NB4 (cell line): ENCODE measurements around the gene AKAP7.

Experiments
- CTCF ChIP-seq: IDR thresholded peaks from one replicate; pipeline ENCODE4 v1.5.1; 2012; ENCODE audit warnings: low read depth, low read length
- MYC ChIP-seq: IDR thresholded peaks from 2 replicates; pipeline ENCODE4 v1.6.1; 2011; ENCODE audit warnings: low read depth, low read length
- POLR2A ChIP-seq: IDR thresholded peaks from 2 replicates; pipeline ENCODE4 v1.6.1; 2011; ENCODE audit warnings: mild to moderate bottlenecking; ENCODE audit not compliant: insufficient read length; ENCODE audit errors: extremely low read depth

DNA sequence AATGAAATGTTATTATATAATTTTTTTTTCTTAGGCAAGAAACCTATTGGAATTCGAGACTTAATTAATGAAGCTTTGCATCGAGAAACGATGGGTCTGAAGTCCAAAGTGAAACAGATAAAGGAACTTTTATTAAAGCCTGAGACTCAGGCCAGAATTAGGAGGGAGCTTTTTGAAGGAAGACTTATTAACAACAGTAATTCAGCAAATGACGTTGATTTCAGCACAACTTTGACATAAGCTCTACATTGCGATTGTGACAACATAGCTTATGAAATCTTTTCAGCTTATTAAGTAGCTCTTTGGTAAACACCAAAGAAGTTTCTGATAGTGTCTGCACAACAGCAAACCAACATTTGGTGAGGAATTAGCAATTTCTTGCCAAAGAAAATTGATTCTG is 147.1 kb downstream of the AKAP7 start:
- no peak for TF ChIP-seq MYC
- TF ChIP-seq CTCF: no peak
- no peak for TF ChIP-seq POLR2A
